B cell (primary cell): Measurements from ENCODE around the gene LYSMD1. TPM values are rescaled to one million over a fixed set of nuclear protein-coding genes. Genes with fewer than 3 reads are reported as not detected.
A peak's percentile ranks its signal among the peaks of the same experiment; 100 is the strongest.

Source experiments
- ATAC-seq: fragments of 200-7000 bp; cut with Tn5 transposase; one replicate; pipeline ENCODE4 v1.10.0; 2021; ENCODE audit warnings: low read depth, mild to moderate bottlenecking, moderate number of reproducible peaks, moderate library complexity
- CTCF ChIA-PET: fragments of 350-600 bp; sonication (Branson Sonifier 250); formaldehyde crosslinking; loops from one replicate; lab custom pipeline; 2021; ENCODE audit warnings: antibody characterized with exemption, inconsistent platforms; lab: Charles Lee
- POLR2A ChIA-PET: fragments of 350-600 bp; sonication (Branson Sonifier 250); formaldehyde crosslinking; loops from one replicate; lab custom pipeline; 2021; ENCODE audit warnings: antibody characterized with exemption; lab: Charles Lee
- DNase-seq: peaks from one replicate; pipeline ENCODE4 v3.0.0; 2013
- H2AFZ ChIP-seq: 2 replicates; pipeline ENCODE4 v1.6.1; 2012; ENCODE audit warnings: mild to moderate bottlenecking, low read depth, low read length; ENCODE audit not compliant: insufficient read depth, poor library complexity, severe bottlenecking
- H3K27ac ChIP-seq, 2 donors: 1 replicate in 1 of 2; 2 replicates in 1 of 2; pipeline ENCODE4 v1.5.1; 2012 to 2013; ENCODE audit warnings: low read length in 2 of 2, mild to moderate bottlenecking in 2 of 2, moderate library complexity in 1 of 2
- H3K27me3 ChIP-seq, 4 experiments: fragments of 200-600 bp in 1 of 4; sonication (generic) in 1 of 4; replicated peaks in 1 of 4; 1 replicate in 2 of 4; 2 replicates in 2 of 4; pipeline versions ENCODE4 v1.6.1 to v1.7.0; 2013 to 2016; ENCODE audit warnings: low read length in 3 of 4, mild to moderate bottlenecking in 2 of 4, mixed read lengths in 1 of 4, moderate library complexity in 1 of 4; ENCODE audit not compliant: insufficient read depth in 4 of 4, control insufficient read depth in 3 of 4; ENCODE audit errors: control extremely low read depth in 1 of 4
- H3K36me3 ChIP-seq, 2 experiments: replicated peaks in 1 of 2; 1 replicate in 1 of 2; 2 replicates in 1 of 2; pipeline versions ENCODE4 v1.6.1 to v1.7.1; 2013; ENCODE audit warnings: low read length in 1 of 2; ENCODE audit not compliant: insufficient read depth in 2 of 2, control insufficient read depth in 1 of 2; ENCODE audit errors: control extremely low read depth in 1 of 2, extremely low read depth in 1 of 2
- H3K4me1 ChIP-seq, 2 donors: fragments of 200-600 bp in 1 of 2; sonication (generic) in 1 of 2; 1 replicate in 1 of 2; 2 replicates in 1 of 2; pipeline versions ENCODE4 v1.5.1 to v1.6.1; 2013 to 2017; ENCODE audit warnings: low read length in 2 of 2; ENCODE audit not compliant: control insufficient read depth in 2 of 2, insufficient read depth in 2 of 2
- H3K4me2 ChIP-seq: replicated peaks from 2 replicates; pipeline ENCODE3; 2012; ENCODE audit warnings: mild to moderate bottlenecking, low read depth, low read length; ENCODE audit not compliant: poor library complexity, severe bottlenecking
- H3K4me3 ChIP-seq, 5 experiments: fragments of 200-600 bp in 1 of 5; sonication (generic) in 1 of 5; 1 replicate in 3 of 5; 2 replicates in 2 of 5; pipeline versions ENCODE4 v1.5.1 to v1.7.0; 2011 to 2016; ENCODE audit warnings: low read length in 4 of 5, mild to moderate bottlenecking in 4 of 5, low read depth in 2 of 5, control low read depth in 1 of 5, moderate library complexity in 1 of 5; ENCODE audit not compliant: insufficient read depth in 1 of 5; ENCODE audit errors: control extremely low read depth in 1 of 5, extremely low read depth in 1 of 5
- H3K79me2 ChIP-seq: fragments of 200-600 bp; sonication (generic); one replicate; pipeline ENCODE4 v1.6.0; 2016; ENCODE audit warnings: low read length; ENCODE audit not compliant: control insufficient read depth, insufficient read depth
- H3K9ac ChIP-seq: fragments of 200-600 bp; sonication (generic); 2 replicates; pipeline ENCODE4 v1.6.1; 2017; ENCODE audit warnings: mild to moderate bottlenecking, low read length, moderate library complexity
- H3K9me3 ChIP-seq, 3 donors: one replicate each; pipeline versions ENCODE4 v1.6.1 to v1.7.1; 2013; ENCODE audit warnings: low read length in 2 of 3; ENCODE audit not compliant: control insufficient read depth in 2 of 3, insufficient read depth in 1 of 3; ENCODE audit errors: control extremely low read depth in 1 of 3
- H4K20me1 ChIP-seq: 2 replicates; pipeline ENCODE4 v1.6.0; 2012; ENCODE audit warnings: mild to moderate bottlenecking, low read length; ENCODE audit not compliant: insufficient read depth, control insufficient read depth, poor library complexity, severe bottlenecking
- H3K27ac Mint-ChIP-seq: one replicate; pipeline ENCODE4 v1.8.0; 2021; ENCODE audit warnings: mixed read lengths
- H3K27me3 Mint-ChIP-seq: one replicate; pipeline ENCODE4 v1.8.0; 2021; ENCODE audit warnings: mixed read lengths
- H3K4me1 Mint-ChIP-seq: one replicate; pipeline ENCODE4 v1.8.0; 2021; ENCODE audit warnings: mixed read lengths
- H3K4me3 Mint-ChIP-seq: one replicate; pipeline ENCODE4 v1.8.0; 2021; ENCODE audit warnings: mixed read lengths
- H3K9me3 Mint-ChIP-seq: one replicate; pipeline ENCODE4 v1.8.0; 2022; ENCODE audit warnings: mixed read lengths; ENCODE audit not compliant: insufficient read depth
- CTCF ChIP-seq: fragments of 200-600 bp; IDR thresholded peaks from one replicate; pipeline ENCODE4 v1.8.0; 2022; ENCODE audit warnings: antibody characterized with exemption, mild to moderate bottlenecking
- EZH2 ChIP-seq: IDR thresholded peaks from 2 replicates; pipeline ENCODE4 v1.6.1; 2012; ENCODE audit warnings: borderline replicate concordance, low read depth, mild to moderate bottlenecking, moderate library complexity, low read length; ENCODE audit not compliant: insufficient read depth, poor library complexity, severe bottlenecking
- WGBS: methylation state at CpG from one replicate; pipeline ENCODE4 v1.1.5; 2013; ENCODE audit warnings: missing lambda C conversion rate; ENCODE audit not compliant: insufficient coverage; 5-methylcytosine and 5-hydroxymethylcytosine counted together
- intact Hi-C: fragments of 100-400 bp; cut with micrococcal nuclease; formaldehyde crosslinking; loops from one replicate; pipeline ENCODE4 v1.10.0; 2022
- polyA plus RNA-seq: library from polyadenylated mRNA; depleted of rRNA; stranded (reverse); fragments of >200 nt; gene quantifications from 2 replicates; pipeline ENCODE4 v1.2.3, GENCODE V29; 2012
- total RNA-seq, 2 donors: library from RNA; stranded (reverse); fragments of 120-200 nt in 1 of 2; gene quantifications; 1 replicate in 1 of 2; 2 replicates in 1 of 2; pipeline versions ENCODE4 v1.2.3 to v1.2.4, GENCODE V29; 2013 to 2022

LYSMD1 gene
- total and polyA plus RNA-seq, 2 donors (not counting 1 experiment from before 2014, with no cell fraction given) = 1.4 to 5.8 TPM

- POLR2A ChIA-PET = interaction anchor here (0.8 to 1.2 kb wide), 3 partner anchors 25 to 67 kb away, joined by 3 to 4 read pairs (median 3); partner anchors contain the start of genes PIP5K1A and TNFAIP8L2
- Histone ChIP-seq H3K27me3 (peaks cover 0 to 4% (median 0%) of the 10 kb centered on the region in 4 experiments), H3K4me1 (peaks cover 6 to 15% of the 10 kb centered on the region in 2 donors), H3K9ac (peak overlapping the region; percentile 58), H3K79me2 (no peaks in the 10 kb centered on the region), H3K4me3 (peak overlapping the region; percentile 39 to 58 (median 50)), H3K4me2 (peak overlapping the region; percentile 76), H4K20me1 (no peaks in the 10 kb centered on the region), H3K9me3 (no peaks in the 10 kb centered on the region), H3K27ac (no peak overlapping the region), H3K36me3 (no peaks in the 10 kb centered on the region), H2AFZ (peak overlapping the region; percentile 82)
- Mint-ChIP-seq H3K27me3 (no peaks in the 10 kb centered on the region), H3K9me3 (no peaks in the 10 kb centered on the region), H3K4me1 (peaks cover 14% of the 10 kb centered on the region), H3K27ac (peak overlapping the region; percentile 92), H3K4me3 (peak overlapping the region; percentile 89)
- TF ChIP-seq EZH2 (no peak), CTCF (no peak)
- intact Hi-C loops = loop anchor here (1.0 to 2.0 kb wide), 3 partner anchors 14 to 61 kb away; partner anchors contain the start of genes SEMA6C and TNFAIP8L2
- CTCF ChIA-PET = interaction anchor here (1.1 to 3.1 kb wide), 6 partner anchors 22 to 158 kb away, joined by 3 to 21 read pairs (median 8); partner anchors contain the start of genes CERS2 and TNFAIP8L2
- no peak for ATAC-seq
- 79% methylated on average over 36 of the region's 39 CpGs for WGBS
- no peak for DNase-seq
Observed at GRCh38 chr1:151131701-151132334, 33.9 kb downstream of the LYSMD1 start.
